Neutrophil (primary cell): ENCODE data around the gene DENND1A.

ENCODE experiments used
- H3K27ac ChIP-seq: fragments of 200-600 bp; sonication (generic); 2 replicates; pipeline ENCODE4 v1.5.1; 2016; ENCODE audit warnings: mild to moderate bottlenecking, moderate library complexity
- H3K27me3 ChIP-seq: fragments of 200-600 bp; sonication (generic); 2 replicates; pipeline ENCODE4 v1.6.0; 2016; ENCODE audit warnings: mild to moderate bottlenecking
- H3K36me3 ChIP-seq: fragments of 200-600 bp; sonication (generic); 2 replicates; pipeline ENCODE4 v1.5.1; 2017
- H3K4me1 ChIP-seq, 2 experiments: fragments of 200-600 bp in 1 of 2; sonication (generic) in 1 of 2; 1 replicate in 1 of 2; 2 replicates in 1 of 2; pipeline versions ENCODE4 v1.5.1 to v1.6.1; 2013 to 2016; ENCODE audit warnings: low read depth in 1 of 2, low read length in 1 of 2, mild to moderate bottlenecking in 1 of 2, moderate library complexity in 1 of 2; ENCODE audit not compliant: control insufficient read depth in 1 of 2, insufficient read depth in 1 of 2
- H3K4me3 ChIP-seq, 2 experiments: fragments of 200-600 bp in 1 of 2; sonication (generic) in 1 of 2; 1 replicate in 1 of 2; 2 replicates in 1 of 2; pipeline ENCODE4 v1.5.1; 2013 to 2016; ENCODE audit warnings: low read depth in 1 of 2, low read length in 1 of 2, mild to moderate bottlenecking in 1 of 2, moderate library complexity in 1 of 2
- H3K9me3 ChIP-seq: fragments of 200-600 bp; sonication (generic); 2 replicates; pipeline ENCODE4 v1.5.1; 2016
- CTCF ChIP-seq: fragments of 200-600 bp; sonication (generic); IDR thresholded peaks from 2 replicates; pipeline ENCODE4 v1.5.1; 2016; ENCODE audit warnings: antibody characterized with exemption

DENND1A gene

GRCh38 chr9:123923884-123924283 is 6.0 kb downstream of the DENND1A start:
- Histone ChIP-seq H3K9me3 (no peaks in the 10 kb centered on the region), H3K27ac (no peak overlapping the region), H3K4me3 (no peak overlapping the region), H3K27me3 (no peaks in the 10 kb centered on the region), H3K36me3 (no peaks in the 10 kb centered on the region), H3K4me1 (peaks cover 47 to 51% of the 10 kb centered on the region in 2 experiments)
- no peak for TF ChIP-seq CTCF

- no peaks in the 10 kb centered on the region for H3K27me3 ChIP-seq
- no peak overlapping the region for H3K4me3 ChIP-seq
- H3K9me3 ChIP-seq, result no peaks in the 10 kb centered on the region
- peaks cover 42 to 46% of the 10 kb centered on the region in 2 experiments for H3K4me1 ChIP-seq
- no peaks in the 10 kb centered on the region for H3K36me3 ChIP-seq
- TF ChIP-seq CTCF, result no peak
- no peak overlapping the region for H3K27ac ChIP-seq
These were observed 6.5 kb downstream of the DENND1A start for GRCh38 chr9:123923377-123923776.

GRCh38 chr9:123922911-123923310 is 7.0 kb downstream of the DENND1A start:
- H3K27me3 ChIP-seq, result no peaks in the 10 kb centered on the region
- no peak for TF ChIP-seq CTCF
- no peak overlapping the region for H3K4me3 ChIP-seq
- H3K27ac ChIP-seq, result no peak overlapping the region
- peaks cover 37 to 41% of the 10 kb centered on the region in 2 experiments for H3K4me1 ChIP-seq
- H3K36me3 ChIP-seq, result no peaks in the 10 kb centered on the region
- H3K9me3 ChIP-seq, result no peaks in the 10 kb centered on the region

- Histone ChIP-seq H3K4me3 (no peak overlapping the region), H3K36me3 (no peaks in the 10 kb centered on the region), H3K4me1 (peaks cover 33 to 36% of the 10 kb centered on the region in 2 experiments), H3K27ac (no peak overlapping the region), H3K9me3 (no peaks in the 10 kb centered on the region), H3K27me3 (no peaks in the 10 kb centered on the region)
- no peak for TF ChIP-seq CTCF
These were observed 7.5 kb downstream of the DENND1A start for GRCh38 chr9:123922431-123922830.

GRCh38 chr9:123914517-123915196 is 15.3 kb downstream of the DENND1A start:
- no peak overlapping the region for H3K27ac ChIP-seq
- H3K36me3 ChIP-seq, result no peaks in the 10 kb centered on the region
- H3K27me3 ChIP-seq, result no peaks in the 10 kb centered on the region
- TF ChIP-seq CTCF, result no peak
- H3K4me1 ChIP-seq, result peaks cover 5 to 6% of the 10 kb centered on the region in 2 experiments
- no peaks in the 10 kb centered on the region for H3K9me3 ChIP-seq
- no peak overlapping the region for H3K4me3 ChIP-seq
